Subcutaneous abdominal adipose tissue (tissue), 5 donors: ENCODE data around the gene CCNI2.

ENCODE experiments used
- H3K27ac ChIP-seq: one replicate; pipeline ENCODE4 v1.7.0; 2013; ENCODE audit warnings: low read depth, mild to moderate bottlenecking, inconsistent platforms, low read length, moderate library complexity
- H3K27me3 ChIP-seq, 5 donors: one replicate each; pipeline ENCODE4 v1.7.0; 2013; ENCODE audit warnings: low read length in 5 of 5, inconsistent platforms in 1 of 5; ENCODE audit not compliant: control insufficient read depth in 5 of 5, insufficient read depth in 4 of 5
- H3K36me3 ChIP-seq, 5 donors: one replicate each; pipeline ENCODE4 v1.7.0; 2013; ENCODE audit warnings: low read length in 5 of 5; ENCODE audit not compliant: control insufficient read depth in 5 of 5, insufficient read depth in 5 of 5
- H3K4me1 ChIP-seq, 5 donors: one replicate each; pipeline ENCODE4 v1.7.0; 2013; ENCODE audit warnings: low read length in 5 of 5, mild to moderate bottlenecking in 3 of 5, moderate library complexity in 1 of 5; ENCODE audit not compliant: control insufficient read depth in 5 of 5, insufficient read depth in 5 of 5
- H3K4me3 ChIP-seq, 5 donors: one replicate each; pipeline ENCODE4 v1.7.0; 2013; ENCODE audit warnings: low read length in 5 of 5, low read depth in 1 of 5
- H3K9ac ChIP-seq, 5 donors: one replicate each; pipeline ENCODE4 v1.7.0; 2013; ENCODE audit warnings: low read length in 5 of 5, mild to moderate bottlenecking in 4 of 5, moderate library complexity in 3 of 5
- H3K9me3 ChIP-seq, 5 donors: one replicate each; pipeline ENCODE4 v1.7.0; 2013; ENCODE audit warnings: low read length in 5 of 5; ENCODE audit not compliant: control insufficient read depth in 5 of 5
- donor health status: healthy.
- donor health status: healthy.
- donor health status: healthy.
- donor health status: healthy.
- donor health status: healthy.

CCNI2 gene

GRCh38 chr5:132749506-132749905 lies 2.3 kb downstream of the CCNI2 start:
- Histone ChIP-seq H3K36me3 (peaks cover 0 to 5% (median 0%) of the 10 kb centered on the region in 5 donors), H3K9me3 (no peaks in the 10 kb centered on the region), H3K4me3 (no peak overlapping the region), H3K27me3 (peaks cover 0 to 28% (median 13%) of the 10 kb centered on the region in 5 donors), H3K27ac (no peak overlapping the region), H3K4me1 (peaks cover 0 to 22% (median 15%) of the 10 kb centered on the region in 5 donors), H3K9ac (no peak overlapping the region)

GRCh38 chr5:132750471-132751230 lies 3.4 kb downstream of the CCNI2 start:
- Histone ChIP-seq H3K27ac (no peak overlapping the region), H3K9ac (no peak overlapping the region)

GRCh38 chr5:132751444-132751843 lies 4.2 kb downstream of the CCNI2 start:
- peaks cover 0 to 6% (median 2%) of the 10 kb centered on the region in 5 donors for H3K36me3 ChIP-seq
- no peaks in the 10 kb centered on the region for H3K9me3 ChIP-seq
- peaks cover 0 to 15% (median 10%) of the 10 kb centered on the region in 5 donors for H3K27me3 ChIP-seq
- H3K4me3 ChIP-seq = no peak overlapping the region
- H3K4me1 ChIP-seq = peaks cover 0 to 22% (median 15%) of the 10 kb centered on the region in 5 donors
- no peak overlapping the region for H3K27ac ChIP-seq
- no peak overlapping the region for H3K9ac ChIP-seq

More at GRCh38 chr5:132750471-132751230, 3.4 kb downstream of the CCNI2 start:
- Histone ChIP-seq H3K4me3 (no peak overlapping the region), H3K36me3 (peaks cover 0 to 5% (median 0%) of the 10 kb centered on the region in 5 donors), H3K27me3 (peaks cover 0 to 19% (median 13%) of the 10 kb centered on the region in 5 donors), H3K9me3 (no peaks in the 10 kb centered on the region), H3K4me1 (peaks cover 0 to 22% (median 15%) of the 10 kb centered on the region in 5 donors)

- Histone ChIP-seq H3K27ac (no peak overlapping the region), H3K4me3 (no peak overlapping the region), H3K36me3 (peaks cover 0 to 6% (median 5%) of the 10 kb centered on the region in 5 donors)
These were observed 4.8 kb downstream of the CCNI2 start for GRCh38 chr5:132751971-132752580.

GRCh38 chr5:132752581-132753125 lies 5.4 kb downstream of the CCNI2 start:
- Histone ChIP-seq H3K4me1 (peaks cover 0 to 13% (median 6%) of the 10 kb centered on the region in 5 donors), H3K27ac (no peak overlapping the region), H3K4me3 (no peak overlapping the region), H3K27me3 (peaks cover 0 to 4% (median 3%) of the 10 kb centered on the region in 5 donors), H3K36me3 (peaks cover 2 to 11% (median 9%) of the 10 kb centered on the region in 5 donors), H3K9ac (no peak overlapping the region), H3K9me3 (no peaks in the 10 kb centered on the region)

More at GRCh38 chr5:132751971-132752580, 4.8 kb downstream of the CCNI2 start:
- Histone ChIP-seq H3K9me3 (no peaks in the 10 kb centered on the region), H3K4me1 (peaks cover 0 to 18% (median 12%) of the 10 kb centered on the region in 5 donors), H3K27me3 (peaks cover 0 to 9% (median 5%) of the 10 kb centered on the region in 5 donors), H3K9ac (no peak overlapping the region)

GRCh38 chr5:132753135-132753987 lies 6.1 kb downstream of the CCNI2 start:
- Histone ChIP-seq H3K27me3 (no peaks in the 10 kb centered on the region), H3K9ac (no peak overlapping the region), H3K27ac (no peak overlapping the region)

GRCh38 chr5:132754111-132754510 lies 6.9 kb downstream of the CCNI2 start:
- peaks cover 0 to 13% (median 5%) of the 10 kb centered on the region in 5 donors for H3K4me1 ChIP-seq
- H3K36me3 ChIP-seq = peaks cover 3 to 24% (median 18%) of the 10 kb centered on the region in 5 donors
- no peak overlapping the region for H3K9ac ChIP-seq
- H3K27me3 ChIP-seq = no peaks in the 10 kb centered on the region
- no peaks in the 10 kb centered on the region for H3K9me3 ChIP-seq
- H3K27ac ChIP-seq = no peak overlapping the region
- no peak overlapping the region for H3K4me3 ChIP-seq

More at GRCh38 chr5:132753135-132753987, 6.1 kb downstream of the CCNI2 start:
- H3K4me3 ChIP-seq = no peak overlapping the region
- peaks cover 0 to 13% (median 5%) of the 10 kb centered on the region in 5 donors for H3K4me1 ChIP-seq
- H3K36me3 ChIP-seq = peaks cover 3 to 18% (median 13%) of the 10 kb centered on the region in 5 donors
- no peaks in the 10 kb centered on the region for H3K9me3 ChIP-seq

- no peak overlapping the region for H3K4me3 ChIP-seq
These were observed 7.7 kb downstream of the CCNI2 start for GRCh38 chr5:132754947-132755346.

GRCh38 chr5:132756542-132756941 lies 9.3 kb downstream of the CCNI2 start:
- H3K9ac ChIP-seq = no peak overlapping the region
- H3K36me3 ChIP-seq = peaks cover 3 to 49% (median 42%) of the 10 kb centered on the region in 5 donors
- no peaks in the 10 kb centered on the region for H3K9me3 ChIP-seq
- no peak overlapping the region for H3K4me3 ChIP-seq
- no peaks in the 10 kb centered on the region for H3K27me3 ChIP-seq
- peaks cover 0 to 5% (median 3%) of the 10 kb centered on the region in 5 donors for H3K4me1 ChIP-seq
- no peak overlapping the region for H3K27ac ChIP-seq

More at GRCh38 chr5:132754947-132755346, 7.7 kb downstream of the CCNI2 start:
- no peak overlapping the region for H3K27ac ChIP-seq
- no peaks in the 10 kb centered on the region for H3K27me3 ChIP-seq
- peaks cover 3 to 33% (median 26%) of the 10 kb centered on the region in 5 donors for H3K36me3 ChIP-seq
- H3K4me1 ChIP-seq = peaks cover 0 to 13% (median 5%) of the 10 kb centered on the region in 5 donors
- H3K9me3 ChIP-seq = no peaks in the 10 kb centered on the region
- H3K9ac ChIP-seq = no peak overlapping the region
